ENCODE measurements around the gene TYMP. TPM values are rescaled to one million over a fixed set of nuclear protein-coding genes. Genes with fewer than 3 reads are reported as not detected.

Gene TYMP
- total RNA-seq, 2 experiments from 2014 or later, result 9.9 to 10.0 TPM

DNA sequence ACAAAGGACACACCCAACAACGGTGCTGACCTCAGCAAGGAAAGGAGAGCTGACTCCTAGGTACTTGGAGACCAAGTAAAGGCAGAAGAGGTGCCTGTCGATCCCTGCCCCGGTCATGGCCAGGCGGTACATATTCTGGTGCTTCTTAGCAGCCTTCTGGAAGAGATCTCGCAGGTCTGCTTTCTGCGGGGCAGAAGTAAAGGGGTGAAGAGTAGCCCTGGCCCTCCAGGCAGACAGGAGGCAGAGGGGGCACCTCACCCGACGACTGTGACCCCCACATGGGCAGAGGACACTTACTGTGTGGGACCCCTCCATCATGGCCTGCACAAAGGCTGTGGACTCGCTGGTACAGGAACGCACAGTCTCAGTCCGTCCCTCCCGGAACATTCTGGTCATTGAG lies 41.0 kb upstream of the TYMP start:
- ChIA-PET POLR2A (no interaction called here), CTCF (no interaction called here)
- peaks cover 43% of the 10 kb centered on the region for H3K36me3 ChIP-seq (ENCODE audit: insufficient read depth, low read length)
- intact Hi-C loops (cut with DNase I, micrococcal nuclease), result no loop called here
- no peaks in the 10 kb centered on the region for H3K27me3 ChIP-seq (ENCODE audit: control insufficient read depth in 1 of 2, insufficient read depth in 2 of 2, low read length in 2 of 2)
- H3K9me3 ChIP-seq (ENCODE audit: control insufficient read depth in 1 of 2, insufficient read depth in 1 of 2, low read length in 2 of 2), result no peaks in the 10 kb centered on the region
- Mint-ChIP-seq H3K27ac (no peak overlapping the region), H3K9me3 (no peaks in the 10 kb centered on the region), H3K4me1 (ENCODE audit: low read depth) (no peaks in the 10 kb centered on the region), H3K27me3 (no peaks in the 10 kb centered on the region), H3K36me3 (ENCODE audit: low read depth) (peaks cover 43% of the 10 kb centered on the region), H3K4me3 (no peak overlapping the region)
- H3K4me3 ChIP-seq (ENCODE audit: low read length), result no peak overlapping the region
- ATAC-seq (ENCODE audit: poor library complexity), result no peak
- TF ChIP-seq, protein P1, sequence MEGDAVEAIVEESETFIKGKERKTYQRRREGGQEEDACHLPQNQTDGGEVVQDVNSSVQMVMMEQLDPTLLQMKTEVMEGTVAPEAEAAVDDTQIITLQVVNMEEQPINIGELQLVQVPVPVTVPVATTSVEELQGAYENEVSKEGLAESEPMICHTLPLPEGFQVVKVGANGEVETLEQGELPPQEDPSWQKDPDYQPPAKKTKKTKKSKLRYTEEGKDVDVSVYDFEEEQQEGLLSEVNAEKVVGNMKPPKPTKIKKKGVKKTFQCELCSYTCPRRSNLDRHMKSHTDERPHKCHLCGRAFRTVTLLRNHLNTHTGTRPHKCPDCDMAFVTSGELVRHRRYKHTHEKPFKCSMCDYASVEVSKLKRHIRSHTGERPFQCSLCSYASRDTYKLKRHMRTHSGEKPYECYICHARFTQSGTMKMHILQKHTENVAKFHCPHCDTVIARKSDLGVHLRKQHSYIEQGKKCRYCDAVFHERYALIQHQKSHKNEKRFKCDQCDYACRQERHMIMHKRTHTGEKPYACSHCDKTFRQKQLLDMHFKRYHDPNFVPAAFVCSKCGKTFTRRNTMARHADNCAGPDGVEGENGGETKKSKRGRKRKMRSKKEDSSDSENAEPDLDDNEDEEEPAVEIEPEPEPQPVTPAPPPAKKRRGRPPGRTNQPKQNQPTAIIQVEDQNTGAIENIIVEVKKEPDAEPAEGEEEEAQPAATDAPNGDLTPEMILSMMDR (IDR thresholded peaks at IDR 0.05), result no peak
- H3K27ac ChIP-seq (ENCODE audit: low read depth in 1 of 2, low read length in 2 of 2), result no peak overlapping the region
- H3K4me1 ChIP-seq (ENCODE audit: insufficient read depth, low read length), result no peaks in the 10 kb centered on the region
- no peak for DNase-seq

DNA sequence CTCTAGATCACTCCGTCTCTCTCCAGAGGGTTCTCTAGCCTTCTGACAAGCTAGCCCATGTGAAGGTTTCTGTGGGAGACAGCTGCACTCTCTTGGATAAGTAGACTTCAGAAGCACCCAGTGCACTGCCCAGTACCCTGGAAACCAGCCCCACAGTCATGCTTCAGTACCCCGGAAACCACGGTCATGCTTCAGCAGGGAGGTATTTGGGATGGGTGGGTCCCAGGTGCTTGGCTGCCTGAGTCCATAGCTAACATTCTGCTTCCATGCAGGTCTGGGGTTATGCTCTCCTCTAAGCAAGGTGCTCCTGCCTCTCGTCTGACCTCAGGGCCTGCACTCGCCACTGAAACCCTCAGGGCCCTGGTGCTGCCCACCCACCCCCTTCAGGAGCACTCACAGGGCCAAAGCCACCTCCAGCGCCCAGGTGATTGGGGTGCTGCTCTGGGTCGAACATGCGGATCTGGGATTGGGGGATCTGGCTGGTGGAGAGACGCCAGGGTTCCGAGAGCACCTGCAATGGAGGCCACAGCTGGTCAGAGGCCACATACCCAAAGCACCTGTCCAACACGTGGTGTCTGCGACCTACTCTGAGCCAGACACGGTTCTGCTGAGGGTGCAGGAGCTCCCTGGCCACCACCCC lies 40.2 kb upstream of the TYMP start:
- POLR2A ChIA-PET, result interaction anchor here (1.0 kb wide), 1 partner anchor 41 kb away, joined by 3 read pairs; no protein-coding TSS in a partner anchor

GRCh38 chr22:50569041-50569459 lies 39.2 kb upstream of the TYMP start:
- CTCF ChIA-PET, result interaction anchor here (1.0 kb wide), 1 partner anchor 44 kb away, joined by 3 read pairs; the partner anchor contains the start of gene SCO2
- DNase-seq, result no peak
- Mint-ChIP-seq H3K27me3 (no peaks in the 10 kb centered on the region), H3K4me3 (no peak overlapping the region), H3K27ac (no peak overlapping the region), H3K9me3 (no peaks in the 10 kb centered on the region), H3K36me3 (ENCODE audit: low read depth) (peaks cover 40% of the 10 kb centered on the region), H3K4me1 (ENCODE audit: low read depth) (no peaks in the 10 kb centered on the region)
- no peaks in the 10 kb centered on the region for H3K4me1 ChIP-seq (ENCODE audit: insufficient read depth, low read length)
- H3K9me3 ChIP-seq (ENCODE audit: control insufficient read depth in 1 of 2, insufficient read depth in 1 of 2, low read length in 2 of 2), result no peaks in the 10 kb centered on the region
- intact Hi-C loops (cut with DNase I, micrococcal nuclease), result no loop called here
- H3K27me3 ChIP-seq (ENCODE audit: control insufficient read depth in 1 of 2, insufficient read depth in 2 of 2, low read length in 2 of 2), result no peaks in the 10 kb centered on the region
- no peak for ATAC-seq (ENCODE audit: poor library complexity)
- no peak overlapping the region for H3K27ac ChIP-seq (ENCODE audit: low read depth in 1 of 2, low read length in 2 of 2)
- POLR2A ChIA-PET, result interaction anchor here (0.6 to 1.6 kb wide), 3 partner anchors 9 to 40 kb away, joined by 3 read pairs; no protein-coding TSS in a partner anchor
- no peak overlapping the region for H3K4me3 ChIP-seq (ENCODE audit: low read length)
- TF ChIP-seq, protein P1 (IDR thresholded peaks at IDR 0.05), result no peak
- H3K36me3 ChIP-seq (ENCODE audit: insufficient read depth, low read length), result peaks cover 42% of the 10 kb centered on the region

More for the DNA sequence above, 40.2 kb upstream of the TYMP start:
- Mint-ChIP-seq H3K36me3 (ENCODE audit: low read depth) (peaks cover 40% of the 10 kb centered on the region), H3K9me3 (no peaks in the 10 kb centered on the region), H3K27ac (no peak overlapping the region), H3K27me3 (no peaks in the 10 kb centered on the region), H3K4me3 (no peak overlapping the region), H3K4me1 (ENCODE audit: low read depth) (no peaks in the 10 kb centered on the region)
- CTCF ChIA-PET, result interaction anchor here (1.0 kb wide), 1 partner anchor 45 kb away, joined by 3 read pairs; the partner anchor contains the start of gene SCO2
- no peak overlapping the region for H3K4me3 ChIP-seq (ENCODE audit: low read length)
- TF ChIP-seq, protein P1 (IDR thresholded peaks at IDR 0.05), result no peak
- no peak for DNase-seq
- no peak overlapping the region for H3K27ac ChIP-seq (ENCODE audit: low read depth in 1 of 2, low read length in 2 of 2)
- no peaks in the 10 kb centered on the region for H3K9me3 ChIP-seq (ENCODE audit: control insufficient read depth in 1 of 2, insufficient read depth in 1 of 2, low read length in 2 of 2)
- peaks cover 42% of the 10 kb centered on the region for H3K36me3 ChIP-seq (ENCODE audit: insufficient read depth, low read length)
- no peak for ATAC-seq (ENCODE audit: poor library complexity)
- no peaks in the 10 kb centered on the region for H3K27me3 ChIP-seq (ENCODE audit: control insufficient read depth in 1 of 2, insufficient read depth in 2 of 2, low read length in 2 of 2)
- no peaks in the 10 kb centered on the region for H3K4me1 ChIP-seq (ENCODE audit: insufficient read depth, low read length)
- intact Hi-C loops (cut with DNase I, micrococcal nuclease), result no loop called here

Data from CD4-positive, alpha-beta T cell (primary cell).